ENCODE results near the gene SAXO1.
"Not testable (repeated sequence)": the region's sequence is repeated elsewhere in the genome, so short reads cannot be mapped to it uniquely, and the experiment has no call there.

SAXO1 gene

DNA sequence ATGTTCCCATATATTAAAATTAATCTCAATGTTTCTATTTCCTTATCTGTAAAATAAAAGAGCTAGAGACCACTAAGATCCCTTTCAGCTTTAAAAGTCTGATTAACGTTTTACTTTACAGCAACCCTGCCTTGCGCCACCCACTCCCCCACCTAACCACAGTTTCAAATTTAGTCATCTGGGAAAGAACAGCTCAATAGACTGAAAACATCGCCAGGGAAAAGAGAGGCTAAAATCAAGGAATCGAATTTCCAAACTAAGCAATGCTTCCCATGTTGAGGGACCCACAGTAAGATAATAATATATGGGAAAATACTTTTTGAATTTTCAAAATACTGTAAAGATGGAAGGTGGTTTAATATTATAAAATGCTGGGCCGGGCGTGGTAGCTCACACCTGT lies 6.6 kb downstream of the SAXO1 start:
- Histone ChIP-seq H3K36me3 (ENCODE audit: insufficient read depth) (no peaks in the 10 kb centered on the region), H3K27ac (no peak overlapping the region), H2AFZ (ENCODE audit: low read depth) (no peak overlapping the region), H3K4me1 (ENCODE audit: low read depth, poor library complexity, severe bottlenecking) (peaks cover 2% of the 10 kb centered on the region), H3K27me3 (ENCODE audit: insufficient read depth, low read depth) (no peaks in the 10 kb centered on the region), H4K20me1 (ENCODE audit: insufficient read depth) (no peaks in the 10 kb centered on the region), H3K79me2 (ENCODE audit: insufficient read depth, low read depth) (no peaks in the 10 kb centered on the region), H3K4me2 (no peak overlapping the region), H3K9ac (no peak overlapping the region), H3K4me3 (IDR thresholded peaks at IDR 0.05; ENCODE audit: insufficient read depth, low read depth, low read length) (no peak overlapping the region)
- TF ChIP-seq, protein P1, sequence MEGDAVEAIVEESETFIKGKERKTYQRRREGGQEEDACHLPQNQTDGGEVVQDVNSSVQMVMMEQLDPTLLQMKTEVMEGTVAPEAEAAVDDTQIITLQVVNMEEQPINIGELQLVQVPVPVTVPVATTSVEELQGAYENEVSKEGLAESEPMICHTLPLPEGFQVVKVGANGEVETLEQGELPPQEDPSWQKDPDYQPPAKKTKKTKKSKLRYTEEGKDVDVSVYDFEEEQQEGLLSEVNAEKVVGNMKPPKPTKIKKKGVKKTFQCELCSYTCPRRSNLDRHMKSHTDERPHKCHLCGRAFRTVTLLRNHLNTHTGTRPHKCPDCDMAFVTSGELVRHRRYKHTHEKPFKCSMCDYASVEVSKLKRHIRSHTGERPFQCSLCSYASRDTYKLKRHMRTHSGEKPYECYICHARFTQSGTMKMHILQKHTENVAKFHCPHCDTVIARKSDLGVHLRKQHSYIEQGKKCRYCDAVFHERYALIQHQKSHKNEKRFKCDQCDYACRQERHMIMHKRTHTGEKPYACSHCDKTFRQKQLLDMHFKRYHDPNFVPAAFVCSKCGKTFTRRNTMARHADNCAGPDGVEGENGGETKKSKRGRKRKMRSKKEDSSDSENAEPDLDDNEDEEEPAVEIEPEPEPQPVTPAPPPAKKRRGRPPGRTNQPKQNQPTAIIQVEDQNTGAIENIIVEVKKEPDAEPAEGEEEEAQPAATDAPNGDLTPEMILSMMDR (conservative IDR thresholded peaks at IDR 0.05; ENCODE audit: low read depth, low read length) = no peak

DNA sequence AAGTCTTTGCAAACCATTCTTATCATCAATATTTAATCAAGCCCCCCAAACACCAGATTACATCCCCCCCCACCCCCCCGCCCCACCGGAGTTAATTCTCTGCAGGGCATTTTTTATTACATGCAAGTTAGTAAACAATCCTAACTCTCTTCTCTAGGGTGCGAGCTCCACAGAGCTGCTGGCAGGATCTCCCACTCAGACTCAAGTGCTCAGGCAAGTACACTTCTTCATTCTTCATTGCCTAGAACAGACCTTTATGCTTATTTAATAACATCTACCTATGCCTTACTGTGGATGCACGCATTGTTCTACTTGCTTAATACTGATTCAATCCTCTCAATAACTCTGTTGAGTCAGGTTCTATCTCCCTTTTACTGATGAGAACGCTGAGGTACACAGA lies 9.9 kb downstream of the SAXO1 start:
- Histone ChIP-seq H3K4me2 (no peak overlapping the region), H3K4me1 (ENCODE audit: low read depth, poor library complexity, severe bottlenecking) (peaks cover 2% of the 10 kb centered on the region), H3K27ac (no peak overlapping the region), H3K36me3 (ENCODE audit: insufficient read depth) (no peaks in the 10 kb centered on the region), H3K9ac (no peak overlapping the region), H2AFZ (ENCODE audit: low read depth) (no peak overlapping the region), H3K79me2 (ENCODE audit: insufficient read depth, low read depth) (no peaks in the 10 kb centered on the region), H3K27me3 (ENCODE audit: insufficient read depth, low read depth) (no peaks in the 10 kb centered on the region), H3K4me3 (IDR thresholded peaks at IDR 0.05; ENCODE audit: insufficient read depth, low read depth, low read length) (no peak overlapping the region), H4K20me1 (ENCODE audit: insufficient read depth) (no peaks in the 10 kb centered on the region)
- TF ChIP-seq, protein P1 (conservative IDR thresholded peaks at IDR 0.05; ENCODE audit: low read depth, low read length) = no peak

DNA sequence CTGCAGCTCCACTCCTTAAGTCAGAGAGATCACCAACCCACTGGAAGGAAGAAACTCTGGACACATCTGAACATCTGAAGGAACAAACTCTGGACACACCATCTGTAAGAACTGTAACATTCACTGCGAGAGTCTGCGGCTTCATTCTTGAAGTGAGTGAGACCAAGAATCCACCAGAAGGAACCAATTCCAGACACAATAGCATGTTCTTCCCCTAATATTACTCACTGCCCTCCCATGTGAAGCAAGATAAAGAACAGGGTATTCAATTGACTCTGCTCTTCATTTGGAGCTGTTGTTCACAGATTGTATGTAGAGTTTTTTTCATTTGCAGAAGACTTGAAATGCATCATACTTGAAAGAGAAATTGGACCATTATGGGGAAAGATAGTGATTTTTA lies 10.8 kb downstream of the SAXO1 start:
- Histone ChIP-seq H3K79me2 (ENCODE audit: insufficient read depth, low read depth) (no peaks in the 10 kb centered on the region), H3K36me3 (ENCODE audit: insufficient read depth) (no peaks in the 10 kb centered on the region), H3K9ac (no peak overlapping the region), H3K4me1 (ENCODE audit: low read depth, poor library complexity, severe bottlenecking) (peaks cover 2% of the 10 kb centered on the region), H4K20me1 (ENCODE audit: insufficient read depth) (no peaks in the 10 kb centered on the region), H3K4me2 (no peak overlapping the region), H3K27me3 (ENCODE audit: insufficient read depth, low read depth) (no peaks in the 10 kb centered on the region), H3K4me3 (IDR thresholded peaks at IDR 0.05; ENCODE audit: insufficient read depth, low read depth, low read length) (no peak overlapping the region), H2AFZ (ENCODE audit: low read depth) (no peak overlapping the region), H3K27ac (no peak overlapping the region)
- TF ChIP-seq, protein P1 (conservative IDR thresholded peaks at IDR 0.05; ENCODE audit: low read depth, low read length) = no peak

DNA sequence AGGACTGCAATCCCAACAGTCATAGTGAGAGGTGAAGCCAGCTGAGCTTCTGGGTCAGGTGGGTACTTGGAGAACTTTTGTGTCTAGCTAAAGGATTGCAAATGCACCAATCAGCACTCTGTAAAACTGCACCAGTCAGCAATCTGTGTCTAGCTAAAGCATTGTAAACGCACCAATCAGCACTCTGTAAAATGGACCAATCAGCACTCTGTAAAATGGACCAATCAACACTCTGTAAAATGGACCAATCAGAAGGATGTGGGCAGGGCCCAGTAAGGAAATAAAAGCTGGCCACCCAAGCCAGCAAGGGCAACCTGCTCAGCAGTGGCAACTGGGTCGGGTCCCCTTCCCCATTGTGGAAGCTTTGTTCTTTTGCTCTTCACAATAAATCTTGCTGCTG lies 11.4 kb downstream of the SAXO1 start:
- not testable (repeated sequence) for H3K27ac ChIP-seq; H3K79me2 ChIP-seq (ENCODE audit: insufficient read depth, low read depth); H3K9ac ChIP-seq; H3K36me3 ChIP-seq (ENCODE audit: insufficient read depth); H2AFZ ChIP-seq (ENCODE audit: low read depth); H3K4me3 ChIP-seq (IDR thresholded peaks at IDR 0.05; ENCODE audit: insufficient read depth, low read depth, low read length); H3K27me3 ChIP-seq (ENCODE audit: insufficient read depth, low read depth); H4K20me1 ChIP-seq (ENCODE audit: insufficient read depth); H3K4me2 ChIP-seq; H3K4me1 ChIP-seq (ENCODE audit: low read depth, poor library complexity, severe bottlenecking)

GRCh38 chr9:19020886-19021455 lies 12.0 kb downstream of the SAXO1 start:
- H3K79me2 ChIP-seq (ENCODE audit: insufficient read depth, low read depth) = no peaks in the 10 kb centered on the region
- H3K4me2 ChIP-seq = no peak overlapping the region
- no peaks in the 10 kb centered on the region for H3K36me3 ChIP-seq (ENCODE audit: insufficient read depth)
- no peaks in the 10 kb centered on the region for H3K4me1 ChIP-seq (ENCODE audit: low read depth, poor library complexity, severe bottlenecking)
- H3K27ac ChIP-seq = no peak overlapping the region
- no peak overlapping the region for H2AFZ ChIP-seq (ENCODE audit: low read depth)
- no peak overlapping the region for H3K4me3 ChIP-seq (IDR thresholded peaks at IDR 0.05; ENCODE audit: insufficient read depth, low read depth, low read length)
- no peaks in the 10 kb centered on the region for H3K27me3 ChIP-seq (ENCODE audit: insufficient read depth, low read depth)
- TF ChIP-seq, protein P1 (conservative IDR thresholded peaks at IDR 0.05; ENCODE audit: low read depth, low read length) = no peak
- no peaks in the 10 kb centered on the region for H4K20me1 ChIP-seq (ENCODE audit: insufficient read depth)
- no peak overlapping the region for H3K9ac ChIP-seq

Data from KMS-11 (cell line).